H1 (cell line): Measurements from ENCODE around the gene CDC26. TPM values are rescaled to one million over a fixed set of nuclear protein-coding genes. Genes with fewer than 3 reads are reported as not detected.

ENCODE experiments used
- CTCF ChIA-PET: fragments of 300-600 bp; sonication (Branson Sonifier 250); formaldehyde crosslinking; loops from one replicate; lab custom pipeline; 2021; ENCODE audit not compliant: partially characterized antibody; lab: Charles Lee
- POLR2A ChIA-PET: fragments of 300-600 bp; sonication (Branson Sonifier 250); formaldehyde crosslinking; loops from one replicate; lab custom pipeline; 2021; ENCODE audit warnings: inconsistent platforms; ENCODE audit not compliant: partially characterized antibody; lab: Charles Lee
- DNase-seq, 2 experiments: peaks; one replicate each; pipeline versions ENCODE4 v3.0.0 to v3.0.0-alpha.2; 2010 to 2022; ENCODE audit warnings: low spot score in 2 of 2, low read depth in 1 of 2, mixed read lengths in 1 of 2
- FAIRE-seq: peaks from 2 replicates; lab custom pipeline; 2011; peaks lifted over from hg19 to GRCh38; lab: Jason Lieb, UNC
- H2AFZ ChIP-seq: 2 replicates; pipeline ENCODE4 v1.8.1; 2012; ENCODE audit warnings: low read length, inconsistent platforms
- H2AK5ac ChIP-seq: 2 replicates; pipeline ENCODE4 v1.6.1; 2013; ENCODE audit warnings: low read depth, low read length
- H2BK120ac ChIP-seq: replicated peaks from 2 replicates; pipeline ENCODE3; 2013; ENCODE audit warnings: low read depth, low read length, inconsistent platforms
- H2BK12ac ChIP-seq: 2 replicates; pipeline ENCODE4 v1.6.1; 2013; ENCODE audit warnings: low read depth, low read length
- H2BK15ac ChIP-seq: 2 replicates; pipeline ENCODE4 v1.6.1; 2013; ENCODE audit warnings: low read length
- H2BK20ac ChIP-seq: 2 replicates; pipeline ENCODE4 v1.6.1; 2013; ENCODE audit warnings: low read length
- H2BK5ac ChIP-seq: 2 replicates; pipeline ENCODE4 v1.6.1; 2013; ENCODE audit warnings: low read depth, low read length
- H3K14ac ChIP-seq: 2 replicates; pipeline ENCODE4 v1.6.1; 2013; ENCODE audit warnings: inconsistent platforms; ENCODE audit not compliant: insufficient read length
- H3K18ac ChIP-seq: 2 replicates; pipeline ENCODE4 v1.6.1; 2013; ENCODE audit warnings: low read length; ENCODE audit errors: extremely low read depth
- H3K23ac ChIP-seq: 2 replicates; pipeline ENCODE4 v1.6.1; 2013; ENCODE audit warnings: inconsistent platforms; ENCODE audit not compliant: insufficient read length
- H3K23me2 ChIP-seq: 2 replicates; pipeline ENCODE4 v1.6.1; 2013; ENCODE audit warnings: low read depth, low read length
- H3K27ac ChIP-seq: 2 replicates; pipeline ENCODE4 v1.6.1; 2011; ENCODE audit warnings: low read depth, low read length, inconsistent platforms
- H3K27me3 ChIP-seq, 4 experiments: replicated peaks in 1 of 4; 1 replicate in 1 of 4; 2 replicates in 3 of 4; pipeline versions ENCODE4 v1.6.1 to v1.8.1; 2011 to 2013; ENCODE audit warnings: low read length in 3 of 4, mild to moderate bottlenecking in 3 of 4, inconsistent platforms in 2 of 4, mixed read lengths in 2 of 4, moderate library complexity in 1 of 4; ENCODE audit not compliant: control insufficient read depth in 3 of 4, insufficient read depth in 3 of 4; ENCODE audit errors: extremely low read depth in 1 of 4
- H3K36me3 ChIP-seq, 4 experiments: 2 replicates each; pipeline versions ENCODE4 v1.6.1 to v1.8.1; 2011 to 2013; ENCODE audit warnings: mild to moderate bottlenecking in 4 of 4, low read length in 3 of 4, moderate library complexity in 2 of 4, control low read depth in 1 of 4, inconsistent platforms in 1 of 4; ENCODE audit not compliant: insufficient read depth in 4 of 4, control insufficient read depth in 2 of 4
- H3K4ac ChIP-seq: replicated peaks from 2 replicates; pipeline ENCODE3; 2013; ENCODE audit warnings: low read length, low read depth, mixed read lengths, inconsistent platforms; ENCODE audit not compliant: insufficient read length
- H3K4me1 ChIP-seq, 4 experiments: replicated peaks in 1 of 4; 1 replicate in 1 of 4; 2 replicates in 3 of 4; pipeline versions ENCODE4 v1.6.1 to v1.8.1; 2011 to 2013; ENCODE audit warnings: low read length in 3 of 4, inconsistent platforms in 2 of 4, mixed read lengths in 1 of 4; ENCODE audit not compliant: insufficient read depth in 4 of 4, control insufficient read depth in 3 of 4
- H3K4me2 ChIP-seq, 2 experiments: 2 replicates each; pipeline versions ENCODE4 v1.6.1 to v1.8.1; 2011 to 2013; ENCODE audit warnings: low read depth in 2 of 2, low read length in 2 of 2, control low read depth in 1 of 2, inconsistent platforms in 1 of 2, mild to moderate bottlenecking in 1 of 2; ENCODE audit not compliant: insufficient read depth in 1 of 2
- H3K4me3 ChIP-seq, 4 experiments: fragments of 200-600, 300-600 bp in 1 of 4; sonication (generic), shearing (Covaris generic), sonication (Bioruptor Twin) in 1 of 4; 2 replicates each; pipeline versions ENCODE4 v1.5.1 to v1.8.1; 2011 to 2016; ENCODE audit warnings: low read length in 4 of 4, low read depth in 3 of 4, control low read depth in 2 of 4, inconsistent platforms in 2 of 4, mild to moderate bottlenecking in 2 of 4, mixed read lengths in 1 of 4, moderate library complexity in 1 of 4; ENCODE audit not compliant: insufficient read depth in 2 of 4; ENCODE audit errors: extremely low read depth in 1 of 4
- H3K56ac ChIP-seq: replicated peaks from 2 replicates; pipeline ENCODE3; 2013; ENCODE audit warnings: low read depth, mild to moderate bottlenecking, mixed read lengths, low read length, inconsistent platforms; ENCODE audit not compliant: insufficient read length
- H3K79me1 ChIP-seq: 2 replicates; pipeline ENCODE4 v1.6.1; 2013; ENCODE audit warnings: low read depth, low read length, control low read depth
- H3K79me2 ChIP-seq, 2 experiments: 2 replicates each; pipeline versions ENCODE4 v1.6.1 to v1.8.1; 2012 to 2013; ENCODE audit warnings: low read length in 2 of 2, mild to moderate bottlenecking in 2 of 2, inconsistent platforms in 1 of 2; ENCODE audit not compliant: insufficient read depth in 2 of 2, control insufficient read depth in 1 of 2
- H3K9ac ChIP-seq, 4 experiments: replicated peaks in 1 of 4; 1 replicate in 1 of 4; 2 replicates in 3 of 4; pipeline versions ENCODE4 v1.6.1 to v1.8.1; 2011 to 2013; ENCODE audit warnings: low read depth in 3 of 4, low read length in 3 of 4, control low read depth in 2 of 4, mild to moderate bottlenecking in 2 of 4, moderate library complexity in 2 of 4, inconsistent platforms in 1 of 4; ENCODE audit errors: extremely low read depth in 1 of 4
- H3K9me3 ChIP-seq, 2 experiments: 2 replicates each; pipeline versions ENCODE4 v1.6.1 to v1.8.1; 2012 to 2013; ENCODE audit warnings: mild to moderate bottlenecking in 2 of 2, moderate library complexity in 2 of 2, control low read depth in 1 of 2, inconsistent platforms in 1 of 2, low read depth in 1 of 2, low read length in 1 of 2, mixed read lengths in 1 of 2; ENCODE audit not compliant: insufficient read depth in 2 of 2
- H4K20me1 ChIP-seq, 2 experiments: replicated peaks in 1 of 2; 2 replicates each; pipeline versions ENCODE3 to v1.8.1; 2011 to 2013; ENCODE audit warnings: inconsistent platforms in 2 of 2, low read length in 2 of 2, mild to moderate bottlenecking in 1 of 2; ENCODE audit not compliant: insufficient read depth in 2 of 2, control insufficient read depth in 1 of 2
- H4K5ac ChIP-seq: 2 replicates; pipeline ENCODE4 v1.6.1; 2013; ENCODE audit warnings: low read length, low read depth, mixed read lengths, inconsistent platforms; ENCODE audit not compliant: insufficient read length
- H4K8ac ChIP-seq: 2 replicates; pipeline ENCODE4 v1.8.0; 2013; ENCODE audit warnings: mild to moderate bottlenecking, moderate library complexity, low read length, inconsistent platforms; ENCODE audit not compliant: insufficient read depth; ENCODE audit errors: extremely low read depth
- H4K91ac ChIP-seq: replicated peaks from 2 replicates; pipeline ENCODE3; 2013; ENCODE audit warnings: low read length, mixed read lengths, inconsistent platforms; ENCODE audit not compliant: insufficient read length
- CEBPB ChIP-seq: IDR thresholded peaks from 2 replicates; pipeline ENCODE4 v1.6.1; 2012; ENCODE audit warnings: low read depth, low read length
- MAFK ChIP-seq: IDR thresholded peaks from 2 replicates; pipeline ENCODE4 v1.6.1; 2012; ENCODE audit warnings: low read depth, mild to moderate bottlenecking, improper control_type of control experiment, low read length
- NANOG ChIP-seq: IDR thresholded peaks from 2 replicates; pipeline ENCODE4 v1.6.1; 2011; ENCODE audit warnings: low read length, low read depth, mild to moderate bottlenecking, inconsistent platforms; ENCODE audit not compliant: insufficient read depth, poor library complexity, severe bottlenecking
- RBBP5 ChIP-seq: IDR thresholded peaks from 2 replicates; pipeline ENCODE4 v1.7.1; 2012; ENCODE audit warnings: low read depth, mild to moderate bottlenecking, inconsistent platforms, low read length, moderate library complexity, borderline replicate concordance
- SUZ12 ChIP-seq: fragments of 200-600 bp; sonication (generic); IDR thresholded peaks from 2 replicates; pipeline ENCODE4 v1.6.1; 2012; ENCODE audit warnings: mild to moderate bottlenecking, inconsistent platforms, low read length, moderate library complexity, mixed read lengths
- WGBS, 2 experiments: shearing (Covaris generic) in 1 of 2; methylation state at CpG; one replicate each; pipeline versions ENCODE4 v1.1.6 to v1.1.7; 2013 to 2015; ENCODE audit warnings: low lambda C conversion rate in 2 of 2, mixed read lengths in 2 of 2, inconsistent platforms in 1 of 2, low coverage in 1 of 2, missing lambda C conversion rate in 1 of 2; ENCODE audit not compliant: insufficient replicate concordance in 2 of 2, insufficient coverage in 1 of 2, insufficient read length in 1 of 2; ENCODE audit errors: extremely low coverage in 1 of 2, missing lambda C conversion rate in 1 of 2; 5-methylcytosine and 5-hydroxymethylcytosine counted together
- polyA plus RNA-seq, 7 experiments: library from polyadenylated mRNA; depleted of rRNA in 3 of 7; stranded (reverse) in 5 of 7; unstranded in 2 of 7; fragments of >200 nt in 5 of 7; fragments of 200-250 nt in 2 of 7; gene quantifications; 1 replicate in 5 of 7; 2 replicates in 1 of 7; 4 replicates in 1 of 7; pipeline versions ENCODE4 v1.2.1 to v1.2.3, GENCODE V29; 2011 to 2013; ENCODE audit warnings: missing spikeins in 2 of 7, mixed read lengths in 2 of 7
- total RNA-seq: library from RNA; stranded (reverse); fragmentation: NEBNext Ultra II Directional; extraction: Animal tissue kit (Norgen Biotek cat#: 25700); gene quantifications from 2 replicates; pipeline ENCODE4 v1.2.1, GENCODE V29; 2021

The CDC26 gene
- total and polyA plus RNA-seq, 2 of the 8 experiments (the other 6 are each of a cell fraction or from before 2014, with no cell fraction given): 31.5 to 41.9 TPM

DNA sequence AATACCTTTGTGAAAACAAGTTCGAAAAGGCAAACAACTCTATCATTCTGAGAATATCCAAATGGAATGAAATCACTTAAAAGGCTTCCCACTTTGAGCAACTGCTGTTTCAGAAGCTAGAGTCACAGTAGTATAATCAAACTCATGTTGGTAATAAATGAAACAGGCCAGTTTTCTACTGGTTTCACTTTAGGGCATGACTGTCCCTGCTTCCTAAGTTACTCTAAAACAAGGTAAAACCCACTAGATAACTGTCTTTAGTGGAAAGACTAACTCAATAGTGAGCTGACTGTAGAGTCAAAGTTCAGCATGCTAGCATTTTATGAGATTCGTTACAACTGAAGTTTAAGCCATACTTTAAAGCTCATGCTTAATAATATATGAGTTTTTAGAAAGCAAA lies 6.0 kb downstream of the CDC26 start:
- Histone ChIP-seq H3K27me3 (no peaks in the 10 kb centered on the region), H3K4me3 (no peak overlapping the region), H2AFZ (no peak overlapping the region), H4K91ac (no peak overlapping the region), H3K4me2 (no peak overlapping the region), H3K79me1 (no peaks in the 10 kb centered on the region), H4K5ac (no peak overlapping the region), H2BK12ac (no peak overlapping the region), H3K9ac (no peak overlapping the region), H3K36me3 (peaks cover 3 to 27% (median 16%) of the 10 kb centered on the region in 4 experiments), H3K27ac (no peak overlapping the region), H3K4me1 (no peaks in the 10 kb centered on the region), H4K8ac (no peak overlapping the region), H2BK120ac (no peak overlapping the region), H3K18ac (no peak overlapping the region), H4K20me1 (peaks cover 0 to 2% of the 10 kb centered on the region in 2 experiments), H3K14ac (no peak overlapping the region), H2BK5ac (no peak overlapping the region), H3K56ac (no peak overlapping the region), H2AK5ac (no peak overlapping the region), H3K79me2 (no peaks in the 10 kb centered on the region; a peak in 1 of 4 replicates), H3K4ac (no peak overlapping the region), H2BK20ac (no peak overlapping the region), H2BK15ac (no peak overlapping the region), H3K9me3 (no peaks in the 10 kb centered on the region), H3K23me2 (no peaks in the 10 kb centered on the region), H3K23ac (no peak overlapping the region)
- no peak for TF ChIP-seq MAFK
- TF ChIP-seq NANOG: no peak
- TF ChIP-seq CEBPB: no peak
- no peak for TF ChIP-seq SUZ12
- TF ChIP-seq RBBP5: no peak
- 89% methylated on average over 2 of the region's 2 CpGs; no CpG with 5 or more reads in 1 of the 2 experiments for WGBS, 2 experiments
- no peak for FAIRE-seq
- CTCF ChIA-PET: interaction anchor here (0.9 to 1.3 kb wide), 2 partner anchors 79 to 140 kb away, joined by 4 read pairs; no protein-coding TSS in a partner anchor
- POLR2A ChIA-PET: interaction anchor here (1.2 kb wide), 1 partner anchor 47 kb away, joined by 3 read pairs; the partner anchor contains the start of gene SLC31A1
- no peak for DNase-seq
